K562 (cell line): ENCODE results near the gene MYCBPAP. TPM values are rescaled to one million over a fixed set of nuclear protein-coding genes. Genes with fewer than 3 reads are reported as not detected.

Experiments used
- CHD7 ChIP-seq: fragments of 200-600 bp; sonication (generic); IDR thresholded peaks from one replicate; pipeline ENCODE4 v1.6.1; 2012; ENCODE audit warnings: mild to moderate bottlenecking, low read depth, low read length, inconsistent platforms
- ELF2 ChIP-seq: fragments of 250-450 bp; sonication (Bioruptor Pico); IDR thresholded peaks from 2 replicates; pipeline ENCODE4 v1.5.0; 2021; ENCODE audit warnings: mild to moderate bottlenecking
- MXD1 ChIP-seq: fragments of 250-450 bp; sonication (Bioruptor Pico); IDR thresholded peaks from 2 replicates; pipeline ENCODE4 v1.8.0; 2021; ENCODE audit warnings: borderline replicate concordance, mild to moderate bottlenecking, moderate library complexity; ENCODE audit not compliant: poor library complexity, severe bottlenecking
- MXI1 ChIP-seq: IDR thresholded peaks from 2 replicates; pipeline ENCODE4 v1.6.1; 2011; ENCODE audit warnings: low read depth, mild to moderate bottlenecking, improper control_type of control experiment, low read length
- NFE2 ChIP-seq: IDR thresholded peaks from 2 replicates; pipeline ENCODE4 v1.6.1; 2014; ENCODE audit warnings: antibody characterized with exemption, low read depth
- PHB2 ChIP-seq: fragments of 450-650 bp; IDR thresholded peaks from 2 replicates; pipeline ENCODE4 v1.6.1; 2017; ENCODE audit warnings: low read depth
- TAF1 ChIP-seq: IDR thresholded peaks from 2 replicates; pipeline ENCODE4 v1.6.1; 2011; ENCODE audit warnings: mild to moderate bottlenecking, low read length, moderate library complexity; ENCODE audit not compliant: insufficient read depth, control insufficient read depth, severe bottlenecking; ENCODE audit errors: extremely low read depth
- ZNF444 ChIP-seq: fragments of 250-450 bp; sonication (Bioruptor Pico); IDR thresholded peaks from 2 replicates; pipeline ENCODE4 v1.4.0; 2020; ENCODE audit warnings: mild to moderate bottlenecking, moderate library complexity
- polyA plus RNA-seq, 8 experiments: library from polyadenylated mRNA; depleted of rRNA in 4 of 8; stranded (reverse) in 5 of 8; unstranded in 3 of 8; fragments of >200 nt; fragmentation: Nextera tagmentation in 2 of 8; fragmentation: Illumina TruSeq in 1 of 8; extraction: Ambion mirVana in 2 of 8; extraction: Trizol in 1 of 8; gene quantifications; 2 replicates each; pipeline versions ENCODE4 v1.2.1 to v1.2.3, GENCODE V29; 2011 to 2014; ENCODE audit warnings: inconsistent platforms in 1 of 8, missing spikeins in 1 of 8
- total RNA-seq, 7 experiments: library from RNA; depleted of rRNA in 6 of 7; stranded (reverse); fragments of >200 nt in 6 of 7; fragmentation: Illumina TruSeq in 2 of 7; extraction: Trizol in 2 of 7; gene quantifications; 2 replicates each; pipeline versions ENCODE4 v1.2.1 to v1.2.3, GENCODE V29; 2011 to 2021; ENCODE audit warnings: low replicate concordance in 1 of 7
- TF ChIP-seq, protein P1 (sequence below), 2 experiments: fragments of 150-350 bp in 1 of 2; IDR thresholded peaks; 2 replicates each; pipeline ENCODE4 v1.6.1; 2012 to 2016; ENCODE audit warnings: low read depth in 2 of 2, low read length in 2 of 2, mild to moderate bottlenecking in 1 of 2, moderate library complexity in 1 of 2

Gene MYCBPAP
- total and polyA plus RNA-seq, 9 of the 15 experiments (the other 6 are each of a cell fraction or from before 2014, with no cell fraction given): not detected

DNA sequence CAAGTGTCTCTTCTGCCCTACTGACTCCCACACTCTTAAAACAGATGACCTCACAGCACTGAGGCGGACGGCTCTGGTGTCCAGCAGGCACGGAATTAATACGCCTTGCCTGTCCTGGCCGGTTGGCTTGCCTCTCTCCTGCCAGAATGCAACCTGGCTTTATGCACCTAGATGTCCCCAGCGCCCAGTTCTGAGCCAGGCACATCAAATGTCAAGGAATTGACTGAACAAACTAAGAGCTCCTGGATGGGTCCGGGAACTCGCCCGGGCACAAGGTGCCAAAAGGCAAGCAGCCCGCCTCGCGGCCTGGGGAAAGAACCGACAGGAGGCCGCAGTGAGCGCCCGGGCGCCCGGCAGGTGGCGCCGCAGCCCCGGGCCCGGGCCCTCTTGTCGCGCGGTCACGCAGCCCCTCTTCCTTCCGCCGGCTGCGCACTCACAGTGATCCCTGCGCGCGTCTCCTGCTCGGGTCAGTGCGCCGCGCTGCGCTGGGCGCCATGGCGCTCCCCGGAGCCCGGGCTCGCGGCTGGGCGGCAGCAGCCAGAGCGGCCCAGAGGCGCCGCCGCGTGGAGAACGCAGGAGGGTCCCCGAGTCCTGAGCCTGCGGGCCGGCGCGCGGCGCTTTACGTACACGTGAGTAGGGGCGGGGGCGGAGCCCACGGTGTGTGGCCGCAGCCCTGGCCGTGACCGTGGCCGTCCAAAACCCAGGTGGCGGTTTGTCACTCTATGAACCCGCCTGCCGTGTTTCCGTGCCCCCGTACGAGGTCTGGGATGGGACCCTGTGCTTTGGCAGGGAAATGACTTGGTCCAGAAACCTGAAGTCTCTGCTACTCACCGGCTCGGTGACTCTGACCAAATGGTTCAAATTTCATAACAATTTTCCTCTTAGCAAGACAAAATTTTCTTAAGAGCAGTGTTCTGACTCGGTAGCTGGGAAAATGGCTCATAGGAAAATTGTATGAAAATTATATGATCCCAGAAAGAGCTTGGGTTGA lies 29.6 kb upstream of the MYCBPAP start, which contains the start of gene RSAD1 (continued):
- TF ChIP-seq MXD1 (CRISPR knock-in tag) (no peak), TAF1 (peak; percentile 78), ZNF444 (CRISPR knock-in tag) (no peak), PHB2 (no peak), NFE2 (peak; percentile 18; the same call in 1 of the 2 replicates), CHD7 (no peak), ELF2 (no peak), MXI1 (peak; percentile 89)
- TF ChIP-seq, protein P1, sequence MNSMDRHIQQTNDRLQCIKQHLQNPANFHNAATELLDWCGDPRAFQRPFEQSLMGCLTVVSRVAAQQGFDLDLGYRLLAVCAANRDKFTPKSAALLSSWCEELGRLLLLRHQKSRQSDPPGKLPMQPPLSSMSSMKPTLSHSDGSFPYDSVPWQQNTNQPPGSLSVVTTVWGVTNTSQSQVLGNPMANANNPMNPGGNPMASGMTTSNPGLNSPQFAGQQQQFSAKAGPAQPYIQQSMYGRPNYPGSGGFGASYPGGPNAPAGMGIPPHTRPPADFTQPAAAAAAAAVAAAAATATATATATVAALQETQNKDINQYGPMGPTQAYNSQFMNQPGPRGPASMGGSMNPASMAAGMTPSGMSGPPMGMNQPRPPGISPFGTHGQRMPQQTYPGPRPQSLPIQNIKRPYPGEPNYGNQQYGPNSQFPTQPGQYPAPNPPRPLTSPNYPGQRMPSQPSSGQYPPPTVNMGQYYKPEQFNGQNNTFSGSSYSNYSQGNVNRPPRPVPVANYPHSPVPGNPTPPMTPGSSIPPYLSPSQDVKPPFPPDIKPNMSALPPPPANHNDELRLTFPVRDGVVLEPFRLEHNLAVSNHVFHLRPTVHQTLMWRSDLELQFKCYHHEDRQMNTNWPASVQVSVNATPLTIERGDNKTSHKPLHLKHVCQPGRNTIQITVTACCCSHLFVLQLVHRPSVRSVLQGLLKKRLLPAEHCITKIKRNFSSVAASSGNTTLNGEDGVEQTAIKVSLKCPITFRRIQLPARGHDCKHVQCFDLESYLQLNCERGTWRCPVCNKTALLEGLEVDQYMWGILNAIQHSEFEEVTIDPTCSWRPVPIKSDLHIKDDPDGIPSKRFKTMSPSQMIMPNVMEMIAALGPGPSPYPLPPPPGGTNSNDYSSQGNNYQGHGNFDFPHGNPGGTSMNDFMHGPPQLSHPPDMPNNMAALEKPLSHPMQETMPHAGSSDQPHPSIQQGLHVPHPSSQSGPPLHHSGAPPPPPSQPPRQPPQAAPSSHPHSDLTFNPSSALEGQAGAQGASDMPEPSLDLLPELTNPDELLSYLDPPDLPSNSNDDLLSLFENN (IDR thresholded peaks at IDR 0.05; ENCODE audit: low read depth in 2 of 2, low read length in 2 of 2): no peak
